DOHH2 (cell line): ENCODE results near the gene SYNPO2.

Source experiments
- H3F3A ChIP-seq: fragments of 200-600 bp; sonication (generic), shearing (Covaris generic); 2 replicates; pipeline ENCODE4 v1.6.0; 2016; ENCODE audit warnings: antibody characterized with exemption, mild to moderate bottlenecking; ENCODE audit not compliant: control insufficient read depth, insufficient read depth
- H3K27ac ChIP-seq: fragments of 200-600 bp; sonication (generic); 2 replicates; pipeline ENCODE4 v1.5.1; 2014; ENCODE audit warnings: low read depth, mild to moderate bottlenecking, low read length, moderate library complexity
- H3K27me3 ChIP-seq: fragments of 200-600 bp; sonication (generic); 2 replicates; pipeline ENCODE4 v1.6.1; 2014; ENCODE audit warnings: mild to moderate bottlenecking, low read length, mixed read lengths; ENCODE audit not compliant: control insufficient read depth
- H3K36me3 ChIP-seq: fragments of 200-600 bp; sonication (generic); 2 replicates; pipeline ENCODE4 v1.6.1; 2014; ENCODE audit warnings: mild to moderate bottlenecking, low read length, moderate library complexity, mixed read lengths; ENCODE audit not compliant: control insufficient read depth
- H3K4me1 ChIP-seq: fragments of 200-600 bp; sonication (generic); 2 replicates; pipeline ENCODE4 v1.6.1; 2014; ENCODE audit warnings: mild to moderate bottlenecking, low read length, mixed read lengths; ENCODE audit not compliant: control insufficient read depth
- H3K4me2 ChIP-seq: fragments of 200-600 bp; sonication (generic); 2 replicates; pipeline ENCODE4 v1.6.0; 2014; ENCODE audit warnings: mild to moderate bottlenecking, low read length, moderate library complexity
- H3K4me3 ChIP-seq: fragments of 200-600 bp; sonication (generic); 2 replicates; pipeline ENCODE4 v1.5.1; 2014; ENCODE audit warnings: mild to moderate bottlenecking, low read length, mixed read lengths
- H3K79me2 ChIP-seq: fragments of 200-600 bp; sonication (generic); 2 replicates; pipeline ENCODE4 v1.6.1; 2014; ENCODE audit warnings: mild to moderate bottlenecking, low read length, mixed read lengths; ENCODE audit not compliant: control insufficient read depth
- H3K9me2 ChIP-seq: fragments of 200-600 bp; sonication (generic); replicated peaks from 2 replicates; pipeline ENCODE4 v1.6.1; 2014; ENCODE audit warnings: mild to moderate bottlenecking, low read length, mixed read lengths; ENCODE audit not compliant: control insufficient read depth
- H3K9me3 ChIP-seq: fragments of 200-600 bp; sonication (generic); 2 replicates; pipeline ENCODE4 v1.6.1; 2014; ENCODE audit warnings: antibody characterized with exemption, low read length, mixed read lengths; ENCODE audit not compliant: control insufficient read depth, insufficient read depth
- H4K20me1 ChIP-seq: fragments of 200-600 bp; sonication (generic); 2 replicates; pipeline ENCODE4 v1.6.0; 2014; ENCODE audit warnings: low read depth, mild to moderate bottlenecking, antibody characterized with exemption, low read length, moderate library complexity; ENCODE audit not compliant: control insufficient read depth, insufficient read depth
- CTCF ChIP-seq: fragments of 200-600 bp; sonication (generic); IDR thresholded peaks from one replicate; pipeline ENCODE4 v1.5.1; 2014; ENCODE audit warnings: antibody characterized with exemption, mild to moderate bottlenecking, low read depth, low read length; ENCODE audit not compliant: poor library complexity, severe bottlenecking
- EZH2phosphoT487 ChIP-seq: fragments of 200-600 bp; sonication (generic); IDR thresholded peaks from 2 replicates; pipeline ENCODE4 v1.6.1; 2017; ENCODE audit warnings: borderline replicate concordance, mild to moderate bottlenecking, antibody characterized with exemption, low read length, moderate library complexity, mixed read lengths

Gene SYNPO2

DNA sequence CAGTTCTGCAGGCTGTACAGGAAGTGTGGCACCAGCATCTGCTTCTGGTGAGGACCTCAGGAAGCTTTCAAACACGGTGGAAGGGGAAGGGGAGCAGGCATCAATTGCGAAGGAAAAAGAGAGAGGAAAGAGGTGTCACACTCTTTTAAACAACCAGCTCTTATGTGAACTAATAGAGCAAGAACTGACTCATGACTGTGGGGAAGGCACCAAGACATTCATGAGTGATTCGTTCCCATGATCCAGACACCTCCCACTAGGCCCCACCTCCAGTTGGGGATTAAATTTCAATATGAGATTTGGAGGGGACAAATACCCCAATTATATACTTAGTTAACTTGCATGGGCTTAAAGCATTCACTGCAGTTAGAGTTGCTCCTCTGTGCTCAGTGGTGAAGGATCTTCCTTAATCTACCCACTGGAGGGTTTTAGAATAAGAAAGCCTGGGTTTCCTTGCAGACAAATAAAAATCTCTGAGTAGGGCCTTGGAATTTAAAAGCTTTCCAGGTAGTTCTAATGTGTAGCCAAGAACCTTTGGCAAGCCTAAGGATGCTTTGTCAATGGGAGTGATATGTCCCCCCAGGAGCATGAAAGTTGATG, 60.0 kb downstream of the SYNPO2 start:
- H3F3A ChIP-seq: no peaks in the 10 kb centered on the region
- H3K4me2 ChIP-seq: no peak overlapping the region
- no peaks in the 10 kb centered on the region for H3K36me3 ChIP-seq
- H3K4me3 ChIP-seq: no peak overlapping the region
- no peak for TF ChIP-seq EZH2phosphoT487
- no peak for TF ChIP-seq CTCF
- no peak overlapping the region for H3K27ac ChIP-seq
- H3K79me2 ChIP-seq: no peaks in the 10 kb centered on the region
- H4K20me1 ChIP-seq: no peaks in the 10 kb centered on the region
- H3K4me1 ChIP-seq: no peaks in the 10 kb centered on the region
- H3K27me3 ChIP-seq: peaks cover 5% of the 10 kb centered on the region; the same call in 1 of the 2 replicates
- H3K9me3 ChIP-seq: no peaks in the 10 kb centered on the region
- no peaks in the 10 kb centered on the region for H3K9me2 ChIP-seq

GRCh38 chr4:118950224-118950623, 61.6 kb downstream of the SYNPO2 start:
- H3K9me3 ChIP-seq: no peaks in the 10 kb centered on the region

DNA sequence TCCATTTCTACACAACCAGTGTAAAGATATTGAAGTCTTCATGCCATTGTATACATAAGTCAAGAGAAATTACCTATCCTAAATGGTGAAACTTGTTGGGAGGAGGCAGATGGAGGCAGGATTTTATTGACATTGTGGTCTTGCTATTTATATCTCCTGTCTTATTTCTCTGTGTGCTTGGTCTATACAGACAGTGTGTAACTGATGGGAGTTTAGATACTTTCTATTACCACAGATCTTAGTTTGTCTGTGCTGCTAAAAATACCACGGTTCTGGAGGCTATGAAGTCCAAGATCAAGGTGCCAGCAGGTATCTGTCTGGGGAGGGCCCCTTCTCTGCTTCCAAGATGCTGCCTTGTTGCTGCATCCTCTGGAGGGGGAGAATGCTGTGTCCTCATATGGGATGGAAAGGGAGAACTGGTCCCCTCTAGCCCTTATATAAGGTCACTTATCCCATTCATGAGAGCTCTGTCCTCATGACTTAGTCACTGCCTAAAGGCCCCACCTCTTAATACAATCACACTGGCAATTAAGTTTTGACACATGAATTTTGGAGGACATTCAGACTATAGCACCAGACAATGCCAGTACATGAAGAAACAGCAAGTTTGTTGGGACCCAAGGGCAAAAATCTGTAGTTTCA, 62.4 kb downstream of the SYNPO2 start:
- peaks cover 5% of the 10 kb centered on the region; the same call in 1 of the 2 replicates for H3K27me3 ChIP-seq
- H3K4me3 ChIP-seq: no peak overlapping the region
- H3K4me2 ChIP-seq: no peak overlapping the region
- no peak overlapping the region for H3K27ac ChIP-seq
- no peaks in the 10 kb centered on the region for H3K9me3 ChIP-seq
- H3K79me2 ChIP-seq: no peaks in the 10 kb centered on the region
- H3K4me1 ChIP-seq: no peaks in the 10 kb centered on the region
- H3F3A ChIP-seq: no peaks in the 10 kb centered on the region
- TF ChIP-seq EZH2phosphoT487: no peak
- no peak for TF ChIP-seq CTCF
- H3K36me3 ChIP-seq: no peaks in the 10 kb centered on the region
- no peaks in the 10 kb centered on the region for H4K20me1 ChIP-seq
- H3K9me2 ChIP-seq: no peaks in the 10 kb centered on the region

More at GRCh38 chr4:118950224-118950623, 61.6 kb downstream of the SYNPO2 start:
- Histone ChIP-seq H3K36me3 (no peaks in the 10 kb centered on the region), H3K79me2 (no peaks in the 10 kb centered on the region), H3K4me1 (no peaks in the 10 kb centered on the region), H3K27me3 (peaks cover 5% of the 10 kb centered on the region; the same call in 1 of the 2 replicates), H3F3A (no peaks in the 10 kb centered on the region), H3K9me2 (no peaks in the 10 kb centered on the region), H3K27ac (no peak overlapping the region), H4K20me1 (no peaks in the 10 kb centered on the region), H3K4me3 (no peak overlapping the region), H3K4me2 (no peak overlapping the region)
- no peak for TF ChIP-seq EZH2phosphoT487
- TF ChIP-seq CTCF: no peak
